DMS114 treated with DMSO at 0.1 percent for 48 hours (cell line): Measurements from ENCODE around the gene MAGI3.

ENCODE experiments used
- DNase-seq: peaks from one replicate; lab custom pipeline; 2025; ENCODE audit not compliant: unreplicated experiment; lab: John Stamatoyannopoulos, UW

The MAGI3 gene

DNA sequence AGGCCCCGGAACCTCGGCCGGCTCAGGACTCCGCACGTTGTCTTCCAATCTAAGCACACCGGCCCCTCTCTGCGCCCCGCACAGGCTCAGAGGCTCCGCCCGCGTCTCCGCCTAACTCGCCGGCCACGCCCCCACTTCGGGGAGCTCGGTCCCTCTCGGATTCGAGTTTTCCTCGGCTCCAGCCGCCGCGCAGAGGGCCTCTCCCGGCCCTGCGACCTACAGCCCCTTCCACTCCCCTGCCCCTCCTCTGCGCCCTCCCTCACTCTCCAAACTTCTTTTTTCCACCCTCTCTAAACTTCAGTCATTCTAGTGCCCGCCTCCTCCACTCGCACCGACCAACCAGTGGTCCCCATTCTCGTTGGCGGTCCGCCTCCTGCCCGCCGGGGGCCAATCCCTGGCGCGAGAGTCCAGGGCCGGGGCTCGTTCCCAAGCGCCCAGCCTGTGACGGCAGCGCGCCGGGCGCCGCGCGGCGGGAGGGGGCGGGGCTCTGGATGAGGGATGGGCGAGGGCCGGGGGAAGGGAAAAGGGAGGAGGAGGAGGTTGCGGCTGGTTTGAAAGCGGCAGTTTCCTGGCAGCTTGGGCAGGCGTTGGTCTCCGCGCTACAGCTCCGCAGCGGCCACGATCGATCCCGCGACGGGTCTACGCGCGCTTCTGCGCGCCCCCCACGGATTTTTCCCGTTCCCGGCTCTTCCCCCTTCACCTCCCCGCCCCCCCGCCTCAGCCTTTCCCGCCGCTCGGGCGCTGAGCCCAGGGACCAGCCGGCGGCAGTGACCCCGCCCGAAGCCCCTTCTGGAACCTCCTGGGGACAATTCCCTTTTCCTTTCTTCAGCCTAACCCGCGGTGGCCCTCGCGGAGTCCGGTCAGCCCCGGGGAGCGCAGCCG is at the start of gene MAGI3:
Gene MAGI3 (plus strand): TSS at position 563 of the 882 bp plus-strand sequence. CDS start 519 bp downstream, outside the sequence.
- peak; percentile 99 for DNase-seq

DNA sequence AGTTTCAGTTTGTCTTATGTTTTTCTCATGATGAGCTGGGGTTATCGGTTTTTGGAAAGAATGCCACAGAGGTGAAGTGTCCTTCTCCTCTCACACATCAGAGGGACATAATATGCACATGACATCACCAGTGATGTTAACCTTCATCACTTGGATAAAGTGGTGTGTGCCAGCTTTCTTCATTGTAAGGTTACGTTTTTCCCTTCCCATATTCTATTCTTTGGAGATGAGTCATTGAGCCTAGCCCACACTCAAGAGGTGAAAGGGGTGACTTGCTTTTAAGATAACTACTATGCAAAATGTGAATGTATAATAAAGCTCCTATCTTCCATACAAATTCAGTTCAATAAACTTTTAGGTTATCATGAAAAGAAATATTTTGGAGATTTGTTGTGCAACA is 36.7 kb upstream of the MAGI3 start:
- no peak for DNase-seq

DNA sequence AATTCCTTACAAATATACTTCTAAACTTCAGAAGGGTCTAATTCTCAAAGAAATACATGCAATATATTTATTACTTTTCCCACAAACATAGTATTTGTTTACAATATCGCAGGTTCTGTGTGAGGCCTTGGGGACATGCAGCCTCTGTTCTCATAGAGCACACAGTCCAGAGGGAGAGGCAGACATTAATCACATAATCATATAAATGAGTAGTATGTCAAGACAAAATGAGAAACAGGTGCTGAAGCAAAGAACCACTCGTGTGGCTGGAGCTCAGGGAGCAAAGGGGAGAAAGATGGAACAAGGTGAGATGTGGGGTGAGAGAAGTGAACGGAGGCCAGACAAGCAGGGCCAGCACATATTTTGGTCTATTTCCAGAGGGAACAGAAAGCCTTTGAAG is 26.4 kb upstream of the MAGI3 start:
- DNase-seq = no peak

DNA sequence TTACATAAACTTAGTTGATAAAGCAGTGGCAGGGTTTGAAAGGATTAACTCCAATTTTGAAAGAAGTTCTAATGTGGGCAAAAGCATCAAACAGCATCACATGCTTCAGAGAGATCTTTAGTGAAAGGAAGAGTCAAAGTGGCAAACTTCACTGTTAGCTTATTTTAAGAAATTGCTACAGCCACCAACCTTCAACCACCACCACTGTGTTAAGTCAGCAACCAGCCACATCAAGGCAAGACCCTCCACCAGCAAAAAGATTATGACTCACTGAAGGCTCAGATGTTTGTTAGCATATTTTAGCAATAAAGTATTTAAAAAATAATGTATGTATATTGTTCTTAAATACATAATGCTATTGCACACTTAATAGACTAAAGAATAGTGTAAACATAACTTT is 21.3 kb upstream of the MAGI3 start:
- DNase-seq = no peak

DNA sequence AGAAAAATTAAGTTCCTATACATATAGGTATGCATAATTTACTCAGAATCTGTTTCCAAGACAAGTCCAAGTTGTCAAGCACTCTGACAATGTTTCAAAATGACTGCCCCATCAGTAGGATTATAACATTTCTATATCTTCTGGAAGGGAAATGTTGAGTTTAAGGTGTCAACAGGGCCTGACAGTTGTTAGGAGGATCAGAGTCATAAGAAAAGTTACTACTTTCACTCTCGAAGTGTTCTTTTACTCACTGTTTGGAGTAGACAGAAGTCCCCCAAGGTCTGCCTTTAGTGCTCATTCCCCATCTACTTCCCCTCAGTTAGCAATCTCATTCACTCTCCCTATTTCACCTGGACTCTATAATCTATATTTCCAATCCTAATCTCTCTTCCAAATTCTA is 20.6 kb upstream of the MAGI3 start:
- DNase-seq = no peak

DNA sequence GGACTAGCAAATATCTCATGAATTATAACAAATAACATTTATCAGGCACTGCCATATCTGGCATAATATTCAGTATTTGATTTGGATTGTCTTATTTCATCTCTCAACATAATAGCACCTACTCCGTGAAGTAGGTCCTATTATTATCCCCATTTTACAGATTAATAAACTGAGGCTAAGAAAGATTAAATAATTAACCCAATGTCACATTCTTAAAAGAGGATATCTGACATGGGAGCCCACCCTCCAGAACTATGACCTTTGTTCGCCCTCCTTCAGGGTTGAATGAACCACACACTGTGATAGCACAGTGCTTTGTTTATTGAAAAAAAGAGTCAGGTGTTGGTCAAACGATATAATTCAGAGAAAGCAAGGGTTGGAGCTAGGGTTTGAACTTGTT is 19.4 kb upstream of the MAGI3 start:
- DNase-seq = no peak

DNA sequence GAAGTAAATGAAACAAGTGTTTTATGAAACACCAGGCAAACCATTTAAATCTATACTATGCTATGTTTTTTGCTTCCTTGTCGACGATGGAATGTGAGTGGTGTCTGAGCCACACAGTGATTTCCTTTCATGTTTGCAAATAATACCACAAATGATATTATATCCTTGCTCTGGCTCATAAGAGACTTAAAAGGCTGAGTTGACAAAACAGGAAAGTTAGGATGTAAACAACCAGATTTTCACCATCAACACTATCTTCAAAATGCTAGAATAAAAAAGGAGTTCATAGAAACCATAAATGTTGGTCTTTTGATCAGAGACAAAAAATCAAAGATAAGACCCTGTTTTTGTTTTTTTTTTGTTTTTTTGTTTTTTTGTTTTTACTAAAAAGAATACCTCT is 17.8 kb upstream of the MAGI3 start:
- no peak for DNase-seq

DNA sequence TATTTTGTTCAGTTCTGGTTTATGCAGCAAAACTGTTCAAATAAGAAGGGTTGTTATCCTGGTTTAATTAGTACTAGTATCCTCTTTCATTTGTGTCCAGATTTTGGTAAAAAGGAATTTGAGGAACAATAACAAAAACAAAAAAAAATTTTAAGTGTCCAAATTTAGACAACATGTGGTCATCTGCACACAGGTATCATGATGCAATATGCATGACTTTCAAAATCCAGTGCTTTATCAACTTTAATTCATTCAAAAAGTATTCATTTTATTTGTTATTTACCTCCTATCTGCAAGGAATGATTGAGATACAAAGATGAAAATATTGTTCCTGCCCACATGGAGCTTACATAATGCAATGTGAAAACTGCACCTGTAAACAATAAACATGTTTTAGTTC is 16.7 kb upstream of the MAGI3 start:
- no peak for DNase-seq

DNA sequence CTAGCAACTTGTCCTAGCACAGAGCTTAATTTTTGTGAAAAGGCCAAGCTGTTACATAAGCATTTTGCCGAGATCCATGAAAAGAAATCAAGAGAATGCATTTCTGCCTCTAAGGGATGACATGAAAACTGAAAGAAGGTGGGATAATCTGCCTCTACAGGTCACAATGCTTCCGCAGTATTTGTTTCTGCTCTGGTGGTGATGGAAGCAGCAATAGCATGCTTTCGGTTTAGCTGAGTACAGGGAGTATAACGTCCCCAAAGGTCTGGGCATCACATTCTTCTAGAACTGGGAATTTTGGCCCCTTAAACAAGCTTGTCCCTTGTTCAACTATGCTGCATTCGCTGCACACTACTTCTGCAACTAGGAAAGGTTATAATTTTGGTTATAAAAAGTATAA is 14.4 kb upstream of the MAGI3 start:
- DNase-seq = no peak

DNA sequence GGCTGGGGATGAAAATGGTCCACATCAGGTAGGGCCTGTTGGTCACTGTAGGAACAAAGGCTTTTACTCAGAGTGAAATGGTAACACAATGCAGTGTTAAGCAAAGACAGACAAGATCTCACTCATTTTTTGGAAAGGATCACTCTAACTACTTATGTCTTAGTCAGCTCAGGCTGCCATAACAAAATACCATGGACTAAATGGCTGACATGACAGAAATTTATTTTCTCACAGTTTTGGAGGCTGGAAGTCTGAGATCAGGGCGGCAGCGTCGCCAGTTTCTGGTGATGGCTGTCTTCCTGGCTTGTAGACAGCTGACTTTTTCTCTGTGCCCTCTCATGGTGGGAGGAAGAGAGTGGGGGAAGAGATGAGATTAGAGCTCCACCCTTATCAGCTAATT is 10.2 kb upstream of the MAGI3 start:
- DNase-seq = no peak

DNA sequence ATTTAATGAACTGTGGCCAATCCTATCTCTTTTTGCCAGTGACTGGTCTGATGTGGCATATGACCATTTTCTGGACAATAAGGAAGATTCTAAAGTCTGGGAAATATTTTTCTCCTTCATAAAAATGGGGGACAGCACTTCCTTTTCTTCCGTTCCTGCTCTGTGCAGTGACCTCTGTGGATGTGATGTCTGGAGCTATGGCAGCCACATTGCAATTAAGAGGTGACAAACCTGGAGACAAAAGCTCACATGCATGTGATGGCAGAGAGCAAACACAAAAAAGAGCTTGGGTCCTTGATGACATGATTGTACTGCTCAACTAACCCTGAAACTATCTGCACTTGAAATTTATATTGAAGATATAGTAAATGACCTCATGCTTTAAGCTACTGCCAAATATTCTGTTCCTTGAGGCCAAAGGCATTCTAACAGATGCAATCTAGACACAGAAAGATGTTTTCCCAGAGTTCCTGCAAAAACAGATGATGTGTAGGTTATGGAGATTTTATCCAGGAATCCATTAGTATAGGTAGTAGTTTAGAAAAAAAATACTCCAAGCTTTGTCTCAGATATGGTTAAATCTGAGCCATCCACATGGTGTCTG is 2.2 kb upstream of the MAGI3 start:
- no peak for DNase-seq

DNA sequence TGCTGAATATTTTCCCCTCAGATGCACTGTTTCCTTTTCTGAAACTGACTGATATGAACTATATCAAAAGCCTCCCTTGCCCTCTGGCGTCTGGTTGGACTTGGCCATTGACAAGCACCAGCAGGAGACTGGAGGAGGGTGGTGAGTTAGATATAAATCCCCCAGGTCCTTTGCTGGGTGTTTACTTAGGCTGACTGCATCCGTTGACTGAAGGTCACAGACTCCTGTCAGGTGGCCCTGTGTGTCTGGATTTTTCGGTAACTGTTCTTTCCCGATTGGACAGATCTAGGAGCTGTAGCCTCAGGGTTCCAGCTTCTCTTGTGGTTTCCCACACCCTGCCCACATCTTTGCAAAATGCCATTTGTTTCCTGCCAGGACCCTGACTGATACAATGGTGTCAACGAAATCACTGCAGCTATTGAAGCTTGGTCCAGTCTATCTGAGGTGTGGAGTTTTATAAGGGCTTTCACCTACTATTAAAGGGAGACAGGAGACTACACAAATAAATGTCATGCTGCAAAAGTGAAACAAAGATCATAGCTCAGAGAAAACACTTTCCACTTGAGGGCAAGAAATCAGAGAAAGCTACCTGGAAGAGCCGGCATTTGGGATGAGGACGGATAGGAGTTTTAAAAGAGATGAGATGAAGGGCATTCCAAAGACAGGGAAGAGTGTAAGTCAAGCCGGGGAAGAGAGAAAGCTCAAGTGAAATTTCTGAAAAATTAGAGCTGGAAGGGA is 1.5 kb upstream of the MAGI3 start:
- no peak for DNase-seq

DNA sequence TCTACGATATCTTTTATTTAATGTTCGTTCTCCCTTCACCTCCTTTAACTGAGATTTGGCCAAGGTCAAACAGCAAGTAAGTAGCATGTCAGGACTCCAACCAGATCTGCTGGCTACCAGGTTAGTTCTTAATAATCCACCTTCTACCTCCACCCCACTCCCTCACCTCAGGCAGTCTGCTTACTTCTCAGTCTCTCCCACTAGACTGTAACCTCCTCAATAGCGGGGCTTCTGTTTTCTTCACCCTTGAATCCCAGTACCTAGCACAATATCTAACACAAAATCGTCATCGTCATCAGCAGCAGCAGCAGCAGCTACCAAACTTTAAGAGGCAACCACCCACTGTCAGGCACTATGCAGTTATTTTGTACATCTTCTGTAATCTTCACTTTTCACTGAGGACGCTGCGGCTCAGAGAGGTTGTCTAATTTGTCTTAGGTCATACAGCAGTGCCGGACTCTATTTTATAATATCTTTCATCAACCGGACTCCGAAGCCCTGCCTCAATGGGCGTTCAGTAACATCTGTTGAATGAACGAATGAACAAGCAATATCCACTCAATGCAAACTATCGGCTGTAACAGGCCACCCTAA is 859 bp upstream of the MAGI3 start:
- no peak for DNase-seq

DNA sequence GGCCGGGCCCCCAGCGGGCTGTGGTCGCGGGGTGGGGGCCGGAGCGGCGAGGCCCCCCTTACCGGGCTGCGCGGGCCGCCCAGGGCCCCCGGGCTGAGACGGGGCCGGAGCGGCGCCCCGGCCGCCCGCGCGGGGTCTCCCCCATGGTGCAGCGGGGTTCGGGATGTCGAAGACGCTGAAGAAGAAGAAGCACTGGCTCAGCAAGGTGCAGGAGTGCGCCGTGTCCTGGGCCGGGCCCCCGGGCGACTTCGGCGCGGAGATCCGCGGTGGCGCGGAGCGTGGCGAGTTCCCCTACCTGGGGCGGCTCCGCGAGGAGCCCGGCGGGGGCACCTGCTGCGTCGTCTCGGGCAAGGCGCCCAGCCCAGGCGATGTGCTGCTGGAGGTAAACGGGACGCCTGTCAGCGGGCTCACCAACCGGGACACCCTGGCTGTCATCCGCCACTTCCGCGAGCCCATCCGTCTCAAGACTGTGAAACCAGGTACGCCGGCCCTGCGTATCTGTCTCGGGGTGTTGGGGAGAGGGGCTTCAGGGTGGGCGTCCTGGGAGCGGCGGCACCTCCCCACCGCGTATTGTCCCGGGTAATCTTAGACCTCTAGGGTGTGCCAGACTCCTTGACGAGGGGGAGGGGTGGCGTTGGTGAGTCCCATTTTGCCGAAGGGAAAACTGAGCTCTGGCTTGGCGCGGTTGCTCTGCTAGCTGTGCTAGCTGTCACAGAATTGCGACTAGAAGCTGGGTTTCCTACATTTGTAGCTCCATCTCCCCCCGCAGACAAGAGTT is 745 bp downstream of the MAGI3 start:
- DNase-seq = no peak

DNA sequence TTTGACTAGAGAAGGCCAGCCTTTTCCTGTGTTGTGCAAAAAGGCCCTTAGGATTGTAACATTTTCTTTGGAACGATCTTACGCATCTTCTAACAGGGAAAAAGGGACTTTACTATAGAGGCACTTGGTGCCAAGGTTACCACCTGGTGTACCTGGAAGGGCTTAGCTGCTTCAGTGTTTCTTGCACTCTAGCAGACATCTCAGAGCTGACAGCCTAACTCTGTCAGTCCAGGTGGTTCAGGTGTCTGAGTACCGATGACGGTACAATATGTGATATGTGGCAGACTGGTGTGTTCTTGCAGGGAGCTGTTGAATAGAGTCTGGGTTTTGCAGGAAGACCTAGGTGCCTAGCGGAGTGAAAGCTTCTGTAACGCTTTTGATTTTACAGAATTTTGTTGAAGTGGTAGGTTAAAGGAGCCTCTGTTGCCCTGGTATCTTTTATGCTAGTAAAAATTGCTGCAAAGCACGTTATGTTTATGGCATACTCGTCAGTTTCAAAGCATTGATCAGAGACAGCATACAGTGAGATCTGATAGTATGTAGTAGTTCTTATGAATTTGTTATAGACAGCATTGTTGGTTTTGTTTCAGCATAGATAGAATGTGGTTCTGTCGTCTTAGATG is 1.4 kb downstream of the MAGI3 start:
- DNase-seq = no peak

DNA sequence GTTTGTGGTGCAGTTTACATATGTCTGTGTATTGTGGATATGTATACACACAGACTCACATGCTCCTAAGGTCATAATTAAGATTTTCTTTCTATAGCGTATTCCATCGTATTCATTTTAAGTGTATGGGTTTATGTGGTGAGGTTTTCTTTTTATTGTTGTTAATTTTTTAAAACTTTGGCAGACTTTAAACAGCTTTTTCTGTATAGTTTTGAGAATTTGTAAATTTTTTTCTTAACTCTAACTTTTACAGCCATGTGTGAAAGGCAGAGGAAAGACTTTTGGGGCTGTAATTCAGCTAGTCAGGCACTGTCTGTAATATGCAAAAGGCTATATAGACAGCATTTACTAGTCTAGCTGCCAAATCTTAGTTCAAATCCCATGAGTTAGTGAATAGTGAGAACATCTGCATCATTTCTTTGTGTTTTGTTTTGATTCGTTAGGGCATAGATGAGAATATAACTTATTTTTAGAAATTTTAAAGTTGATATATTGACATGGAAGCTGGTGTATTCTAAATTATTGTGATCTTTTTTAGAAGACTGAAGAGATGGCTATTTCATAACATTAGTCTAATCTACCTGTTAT is 2.3 kb downstream of the MAGI3 start:
- no peak for DNase-seq

DNA sequence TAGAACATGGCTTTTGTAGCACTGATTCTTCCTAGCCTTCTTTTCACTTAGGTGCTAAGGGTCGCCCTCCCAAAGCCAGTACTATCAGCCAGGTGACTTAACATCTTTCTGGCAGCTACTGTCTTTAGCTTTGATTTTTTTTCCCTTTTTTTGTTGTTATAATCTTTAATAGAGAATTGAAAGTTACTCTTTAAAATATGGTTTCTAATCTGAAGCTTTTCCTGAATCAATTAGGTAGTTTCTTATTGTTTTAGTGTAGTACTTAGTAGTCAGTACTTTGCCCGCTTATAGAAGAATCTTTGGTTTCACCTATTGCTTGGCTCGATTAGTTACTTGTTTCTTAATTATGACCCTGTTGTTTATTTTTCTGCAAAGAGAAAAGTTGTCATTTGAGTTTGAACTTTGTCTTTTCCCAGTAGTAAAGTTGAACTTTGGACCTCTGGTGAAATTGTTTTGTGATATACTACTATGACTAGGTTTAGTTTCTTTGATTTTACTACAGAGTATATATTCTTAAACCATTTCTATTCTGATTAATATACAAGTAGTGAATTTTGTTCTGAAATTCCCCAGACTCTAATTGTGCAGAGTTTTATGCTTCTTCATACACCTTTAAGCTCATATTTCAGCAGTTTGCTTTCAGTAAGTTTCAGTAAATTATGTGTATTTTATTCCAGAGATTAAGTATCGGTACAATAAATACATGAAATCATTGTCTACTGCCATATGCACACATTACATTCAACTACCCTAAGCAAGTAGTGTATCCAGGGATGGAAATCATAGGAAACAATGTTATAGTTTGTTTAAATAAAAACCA is 3.9 kb downstream of the MAGI3 start:
- no peak for DNase-seq

DNA sequence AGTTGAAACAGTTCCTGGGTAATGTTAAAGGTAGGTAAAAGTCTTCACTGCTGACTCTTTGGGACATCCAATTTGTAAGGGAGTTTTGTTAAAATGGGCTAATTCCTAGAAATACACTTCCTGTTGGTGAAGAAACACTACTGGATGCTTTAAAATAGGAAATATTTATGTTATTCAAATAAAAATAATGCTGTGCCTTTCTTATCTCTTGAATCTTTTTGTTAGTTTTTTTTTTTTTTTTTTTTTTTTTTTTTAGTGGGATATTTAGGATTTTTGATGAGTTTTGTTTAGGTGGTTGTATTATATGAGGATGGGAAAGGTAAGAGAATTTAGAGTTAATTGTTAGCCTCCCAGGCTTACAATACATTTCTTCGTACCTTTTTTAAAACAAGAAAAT is 4.5 kb downstream of the MAGI3 start:
- DNase-seq = no peak

DNA sequence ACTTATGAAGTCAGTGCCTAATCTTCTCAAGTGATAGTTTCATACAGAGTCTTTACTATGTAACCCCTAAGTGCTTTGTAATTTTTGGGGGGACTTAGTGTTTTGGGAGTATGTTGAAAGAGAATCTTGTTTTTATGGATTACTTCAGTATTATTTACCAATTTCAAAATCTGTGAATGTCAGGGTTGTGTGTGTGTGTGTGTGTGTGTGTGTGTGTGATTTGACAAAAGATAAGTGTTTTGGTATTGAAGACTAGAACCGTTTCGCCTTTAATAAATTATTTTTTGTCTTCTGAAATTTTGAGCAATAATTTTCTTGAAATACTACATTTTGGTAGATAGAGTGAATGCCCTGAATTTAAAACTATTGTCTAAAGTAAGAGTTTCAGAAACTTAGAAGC is 5.8 kb downstream of the MAGI3 start:
- DNase-seq = no peak
